Caki2 (cell line): ENCODE results near the gene BSPRY. TPM values are rescaled to one million over a fixed set of nuclear protein-coding genes. Genes with fewer than 3 reads are reported as not detected.
A peak's percentile ranks its signal among the peaks of the same experiment; 100 is the strongest.
"Not testable (repeated sequence)": the region's sequence is repeated elsewhere in the genome, so short reads cannot be mapped to it uniquely, and the experiment has no call there.

ENCODE experiments used
- DNase-seq: peaks from one replicate; pipeline ENCODE4 v3.0.0-alpha.2; 2015; ENCODE audit warnings: low read depth
- in situ Hi-C: cut with HindIII; loops from 2 replicates; pipeline ENCODE4 v1.10.0; 2016; ENCODE audit warnings: low sequenced_read_pairs, low pct_unique_long_range_greater_than_20kb, mixed read lengths
- total RNA-seq: library from RNA; depleted of rRNA; stranded (reverse); fragments of >200 nt; shearing (Covaris generic); gene quantifications from 2 replicates; pipeline ENCODE4 v1.2.3, GENCODE V29; 2014; ENCODE audit warnings: low replicate concordance

The BSPRY gene
- total RNA-seq, 1 experiment from 2014 or later = not detected

GRCh38 chr9:113363336-113363735 is 14.0 kb downstream of the BSPRY start:
- in situ Hi-C loops = no loop called here
- no peak for DNase-seq

- no peak for DNase-seq
- in situ Hi-C loops = no loop called here
These were observed 15.6 kb downstream of the BSPRY start for GRCh38 chr9:113364951-113365350.

GRCh38 chr9:113365652-113366051 is 16.3 kb downstream of the BSPRY start:
- in situ Hi-C loops = not testable (repeated sequence)

GRCh38 chr9:113368348-113368981 is 19.1 kb downstream of the BSPRY start:
- in situ Hi-C loops = no loop called here
- DNase-seq = no peak

More at GRCh38 chr9:113365652-113366051, 16.3 kb downstream of the BSPRY start:
- DNase-seq = not testable (repeated sequence)

GRCh38 chr9:113368982-113369854 is 19.9 kb downstream of the BSPRY start:
- in situ Hi-C loops = no loop called here
- no peak for DNase-seq

GRCh38 chr9:113369855-113370140 is 20.5 kb downstream of the BSPRY start:
- DNase-seq = no peak
- in situ Hi-C loops = no loop called here

GRCh38 chr9:113370806-113371325 is 21.5 kb downstream of the BSPRY start:
- no peak for DNase-seq
- in situ Hi-C loops = no loop called here

GRCh38 chr9:113372059-113372458 is 22.7 kb downstream of the BSPRY start:
- in situ Hi-C loops = no loop called here
- DNase-seq = no peak

- DNase-seq = no peak
- in situ Hi-C loops = no loop called here
These were observed 23.9 kb downstream of the BSPRY start for GRCh38 chr9:113373256-113373655.

GRCh38 chr9:113373676-113374392 is 24.5 kb downstream of the BSPRY start:
- DNase-seq = no peak
- in situ Hi-C loops = no loop called here

- DNase-seq = no peak
These were observed 26.0 kb downstream of the BSPRY start for GRCh38 chr9:113375057-113376023.

GRCh38 chr9:113376634-113377567 is 27.6 kb downstream of the BSPRY start, which contains the start of gene HDHD3:
Gene HDHD3 (minus strand): TSS chr9:113376986. CDS start chr9:113374354, 2,632 bp downstream.
- DNase-seq = peak; percentile 80
- in situ Hi-C loops = no loop called here

More at GRCh38 chr9:113375057-113376023, 26.0 kb downstream of the BSPRY start:
- in situ Hi-C loops = no loop called here

- in situ Hi-C loops, DNase-seq: not testable (repeated sequence)
These were observed 29.9 kb downstream of the BSPRY start for GRCh38 chr9:113379094-113379828.

GRCh38 chr9:113379829-113380210 is 30.5 kb downstream of the BSPRY start:
- DNase-seq, in situ Hi-C loops: not testable (repeated sequence)

- no peak for DNase-seq
- in situ Hi-C loops = no loop called here
These were observed 31.6 kb downstream of the BSPRY start for GRCh38 chr9:113380869-113381378.

GRCh38 chr9:113381441-113381840 is 32.1 kb downstream of the BSPRY start:
- in situ Hi-C loops, DNase-seq: not testable (repeated sequence)
